Measurements from ENCODE around the gene EIF2S3B. TPM values are rescaled to one million over a fixed set of nuclear protein-coding genes. Genes with fewer than 3 reads are reported as not detected.

Gene EIF2S3B
- total and polyA plus RNA-seq, 2 experiments from 2014 or later, result 0.39 to 8.9 TPM

DNA sequence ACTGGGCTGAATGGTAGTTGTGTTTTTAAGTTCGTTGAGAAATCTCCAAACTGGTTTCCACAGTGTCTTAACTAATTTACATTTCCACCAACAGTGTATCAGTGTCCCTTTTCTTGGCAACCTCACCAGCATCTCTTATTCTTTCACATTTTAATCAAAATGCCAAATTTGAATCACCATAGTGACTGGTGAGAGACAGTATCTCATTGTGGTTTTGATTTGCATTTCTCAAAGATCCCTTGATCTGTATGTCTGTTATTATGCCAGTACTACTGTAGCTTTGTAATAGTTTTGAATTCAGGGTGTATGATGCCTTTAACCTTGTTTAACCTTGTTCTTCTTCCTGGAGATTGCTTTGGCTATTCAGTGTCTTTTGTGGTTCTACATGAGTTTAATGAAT, 2.2 kb upstream of the EIF2S3B start:
- Histone ChIP-seq H3K4me3 (no peak overlapping the region), H3K4me2 (ENCODE audit: unreplicated experiment) (no peak overlapping the region), H2AFZ (no peak overlapping the region), H3K4me1 (ENCODE audit: insufficient read depth) (no peaks in the 10 kb centered on the region), H3K9me3 (ENCODE audit: low read depth) (no peaks in the 10 kb centered on the region), H3K27me3 (replicated peaks; ENCODE audit: insufficient read depth) (no peaks in the 10 kb centered on the region), H3K27ac (no peak overlapping the region), H3F3A (ENCODE audit: insufficient read depth) (no peaks in the 10 kb centered on the region), H3K9ac (no peak overlapping the region), H3K9me2 (ENCODE audit: insufficient read depth) (no peaks in the 10 kb centered on the region), H3K36me3 (ENCODE audit: low read depth) (no peaks in the 10 kb centered on the region), H4K20me1 (ENCODE audit: insufficient read depth) (no peaks in the 10 kb centered on the region), H3K79me2 (ENCODE audit: insufficient read depth) (no peaks in the 10 kb centered on the region)
- no peak for DNase-seq
- in situ Hi-C loops (cut with MboI), result no loop called here
- no peak for TF ChIP-seq EZH2 (IDR thresholded peaks at IDR 0.05; ENCODE audit: insufficient read depth, poor library complexity, severe bottlenecking)
- no peak for TF ChIP-seq EZH2phosphoT487 (IDR thresholded peaks at IDR 0.05; ENCODE audit: insufficient read depth, low read depth)
- 30 to 50% methylated on average over 1 of the region's 1 CpG for WGBS, 2 experiments (ENCODE audit: low coverage in 1 of 2, low lambda C conversion rate in 2 of 2, missing lambda C conversion rate in 2 of 2)

DNA sequence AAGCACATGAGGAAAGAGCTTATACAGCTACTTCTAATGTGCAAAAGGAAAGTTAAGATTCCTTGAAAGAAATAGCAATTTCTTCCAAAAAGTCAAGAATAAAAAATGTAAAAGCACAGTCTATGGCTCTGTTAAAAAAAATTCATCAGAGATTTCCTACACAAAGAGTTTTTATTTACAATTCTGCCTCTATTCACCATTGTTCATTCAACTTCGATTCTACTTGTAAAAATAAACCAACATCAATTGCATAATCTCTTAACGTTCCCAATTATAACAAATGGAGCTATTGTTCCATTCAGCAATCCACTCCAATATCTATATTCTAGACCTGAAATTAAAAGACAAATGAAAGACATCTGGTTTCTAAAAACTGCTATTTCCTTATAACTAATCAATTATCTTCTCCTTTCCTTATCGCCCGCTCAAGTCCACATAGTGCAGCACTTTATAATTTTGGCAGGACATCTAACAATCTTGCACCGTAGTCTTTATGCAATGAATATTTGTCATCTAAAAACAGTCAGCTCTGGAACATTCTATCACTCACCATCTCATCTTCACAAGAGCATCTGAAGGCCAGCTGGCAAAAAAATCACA, 6.2 kb downstream of the EIF2S3B start:
- H4K20me1 ChIP-seq (ENCODE audit: insufficient read depth), result no peaks in the 10 kb centered on the region
- DNase-seq, result peak; percentile 2
- no peak overlapping the region for H3K4me3 ChIP-seq
- no peak overlapping the region for H3K9ac ChIP-seq
- H3K79me2 ChIP-seq (ENCODE audit: insufficient read depth), result no peaks in the 10 kb centered on the region
- no peaks in the 10 kb centered on the region for H3F3A ChIP-seq (ENCODE audit: insufficient read depth)
- in situ Hi-C loops (cut with MboI), result no loop called here
- no peak overlapping the region for H3K27ac ChIP-seq
- no peaks in the 10 kb centered on the region for H3K9me3 ChIP-seq (ENCODE audit: low read depth)
- no peak overlapping the region for H3K4me2 ChIP-seq (ENCODE audit: unreplicated experiment)
- H3K36me3 ChIP-seq (ENCODE audit: low read depth), result no peaks in the 10 kb centered on the region
- no peaks in the 10 kb centered on the region for H3K9me2 ChIP-seq (ENCODE audit: insufficient read depth)
- no peaks in the 10 kb centered on the region for H3K4me1 ChIP-seq (ENCODE audit: insufficient read depth)
- no peak overlapping the region for H2AFZ ChIP-seq
- no peaks in the 10 kb centered on the region for H3K27me3 ChIP-seq (replicated peaks; ENCODE audit: insufficient read depth)
- 10 to 14% methylated on average over 5 of the region's 5 CpGs for WGBS, 2 experiments (ENCODE audit: low coverage in 1 of 2, low lambda C conversion rate in 2 of 2, missing lambda C conversion rate in 2 of 2)
- TF ChIP-seq EZH2 (IDR thresholded peaks at IDR 0.05; ENCODE audit: insufficient read depth, poor library complexity, severe bottlenecking) (no peak), EZH2phosphoT487 (IDR thresholded peaks at IDR 0.05; ENCODE audit: insufficient read depth, low read depth) (no peak)

DNA sequence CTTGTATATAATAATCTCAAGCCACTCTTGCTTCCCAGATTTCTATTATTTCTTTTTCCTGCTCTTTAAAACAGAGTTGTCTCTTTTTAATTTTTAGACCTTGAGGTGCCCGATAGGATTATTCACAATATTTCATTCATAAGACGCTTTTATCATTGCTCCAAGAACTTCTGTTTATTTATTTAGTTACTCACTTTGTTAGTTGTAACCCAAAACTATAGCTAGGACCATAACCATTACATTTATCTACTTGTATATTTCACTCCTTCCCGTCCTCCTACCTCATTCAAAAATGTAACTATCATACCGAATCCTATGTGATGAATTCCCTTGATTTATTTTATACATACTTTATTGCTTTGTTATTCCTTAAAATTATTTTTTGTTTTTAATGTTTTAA, 7.1 kb downstream of the EIF2S3B start:
- no peak for DNase-seq
- H3K9me2 ChIP-seq (ENCODE audit: insufficient read depth), result no peaks in the 10 kb centered on the region
- no peaks in the 10 kb centered on the region for H3F3A ChIP-seq (ENCODE audit: insufficient read depth)
- H3K4me1 ChIP-seq (ENCODE audit: insufficient read depth), result no peaks in the 10 kb centered on the region
- no peak overlapping the region for H3K4me2 ChIP-seq (ENCODE audit: unreplicated experiment)
- no peaks in the 10 kb centered on the region for H3K27me3 ChIP-seq (replicated peaks; ENCODE audit: insufficient read depth)
- no peaks in the 10 kb centered on the region for H3K36me3 ChIP-seq (ENCODE audit: low read depth)
- no peaks in the 10 kb centered on the region for H3K9me3 ChIP-seq (ENCODE audit: low read depth)
- no peak for TF ChIP-seq EZH2phosphoT487 (IDR thresholded peaks at IDR 0.05; ENCODE audit: insufficient read depth, low read depth)
- no peak for TF ChIP-seq EZH2 (IDR thresholded peaks at IDR 0.05; ENCODE audit: insufficient read depth, poor library complexity, severe bottlenecking)
- H2AFZ ChIP-seq, result no peak overlapping the region
- in situ Hi-C loops (cut with MboI), result no loop called here
- WGBS, 2 experiments (ENCODE audit: low coverage in 1 of 2, low lambda C conversion rate in 2 of 2, missing lambda C conversion rate in 2 of 2), result 64 to 70% methylated on average over 4 of the region's 4 CpGs
- H3K27ac ChIP-seq, result no peak overlapping the region
- H3K4me3 ChIP-seq, result no peak overlapping the region
- H3K9ac ChIP-seq, result no peak overlapping the region
- H3K79me2 ChIP-seq (ENCODE audit: insufficient read depth), result no peaks in the 10 kb centered on the region
- H4K20me1 ChIP-seq (ENCODE audit: insufficient read depth), result no peaks in the 10 kb centered on the region

DNA sequence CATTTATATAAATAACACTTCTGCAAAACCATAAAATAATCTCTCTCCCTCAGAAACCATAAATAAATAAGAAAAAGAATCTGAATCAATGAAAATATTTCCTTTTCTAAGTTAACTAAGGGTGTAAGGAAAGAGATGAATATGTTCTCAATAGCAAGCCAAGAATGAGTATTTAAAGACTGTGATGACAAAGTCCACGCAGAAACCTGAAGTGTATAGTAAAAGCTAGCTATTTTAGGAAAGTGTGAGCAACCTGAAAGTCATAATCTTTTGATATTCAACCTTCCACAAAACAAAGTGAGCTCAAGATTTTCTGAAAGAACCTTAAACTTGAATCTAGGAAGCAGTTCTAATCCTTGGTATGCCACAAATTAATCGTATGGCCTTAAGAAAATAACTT, 15.9 kb downstream of the EIF2S3B start:
- Histone ChIP-seq H4K20me1 (ENCODE audit: insufficient read depth) (no peaks in the 10 kb centered on the region), H3K79me2 (ENCODE audit: insufficient read depth) (no peaks in the 10 kb centered on the region), H3K4me3 (no peak overlapping the region), H3K9me3 (ENCODE audit: low read depth) (no peaks in the 10 kb centered on the region), H3K9me2 (ENCODE audit: insufficient read depth) (no peaks in the 10 kb centered on the region), H3F3A (ENCODE audit: insufficient read depth) (no peaks in the 10 kb centered on the region), H2AFZ (no peak overlapping the region), H3K36me3 (ENCODE audit: low read depth) (no peaks in the 10 kb centered on the region), H3K4me1 (ENCODE audit: insufficient read depth) (no peaks in the 10 kb centered on the region), H3K4me2 (ENCODE audit: unreplicated experiment) (no peak overlapping the region), H3K9ac (no peak overlapping the region), H3K27ac (no peak overlapping the region), H3K27me3 (replicated peaks; ENCODE audit: insufficient read depth) (no peaks in the 10 kb centered on the region)
- DNase-seq, result no peak
- TF ChIP-seq EZH2phosphoT487 (IDR thresholded peaks at IDR 0.05; ENCODE audit: insufficient read depth, low read depth) (no peak), EZH2 (IDR thresholded peaks at IDR 0.05; ENCODE audit: insufficient read depth, poor library complexity, severe bottlenecking) (no peak)
- in situ Hi-C loops (cut with MboI), result no loop called here
- 57 to 67% methylated on average over 2 of the region's 2 CpGs for WGBS, 2 experiments (ENCODE audit: low coverage in 1 of 2, low lambda C conversion rate in 2 of 2, missing lambda C conversion rate in 2 of 2)
